SJSA1 (cell line): ENCODE results near the gene JAK1. TPM values are rescaled to one million over a fixed set of nuclear protein-coding genes. Genes with fewer than 3 reads are reported as not detected.

Experiments used
- DNase-seq, 2 experiments: peaks; one replicate each; pipeline ENCODE4 v3.0.0-alpha.2; 2015 to 2020; ENCODE audit warnings: low spot score in 2 of 2, low read depth in 1 of 2
- H3K27ac ChIP-seq: fragments of 250-450 bp; sonication (Bioruptor Pico); 2 replicates; pipeline ENCODE4 v1.5.1; 2020; ENCODE audit warnings: mild to moderate bottlenecking, moderate library complexity
- H3K27me3 ChIP-seq: fragments of 250-450 bp; sonication (Bioruptor Pico); replicated peaks from 2 replicates; pipeline ENCODE4 v1.5.1; 2020; ENCODE audit warnings: mild to moderate bottlenecking, moderate library complexity
- H3K36me3 ChIP-seq: fragments of 250-450 bp; sonication (Bioruptor Pico); 2 replicates; pipeline ENCODE4 v1.5.1; 2020; ENCODE audit warnings: mild to moderate bottlenecking
- H3K4me1 ChIP-seq: fragments of 250-450 bp; sonication (Bioruptor Pico); replicated peaks from 2 replicates; pipeline ENCODE4 v1.6.1; 2021; ENCODE audit warnings: mild to moderate bottlenecking
- H3K4me3 ChIP-seq: fragments of 250-450 bp; sonication (Bioruptor Pico); 2 replicates; pipeline ENCODE4 v1.5.1; 2020; ENCODE audit warnings: mild to moderate bottlenecking
- H3K9me3 ChIP-seq: fragments of 250-450 bp; sonication (Bioruptor Pico); replicated peaks from 2 replicates; pipeline ENCODE4 v1.5.1; 2020; ENCODE audit warnings: mild to moderate bottlenecking
- total RNA-seq: library from RNA; depleted of rRNA; stranded (reverse); fragments of >200 nt; shearing (Covaris generic); gene quantifications from 2 replicates; pipeline ENCODE4 v1.2.3, GENCODE V29; 2014

Gene JAK1
- total RNA-seq, 1 experiment from 2014 or later, result 99.7 TPM

DNA sequence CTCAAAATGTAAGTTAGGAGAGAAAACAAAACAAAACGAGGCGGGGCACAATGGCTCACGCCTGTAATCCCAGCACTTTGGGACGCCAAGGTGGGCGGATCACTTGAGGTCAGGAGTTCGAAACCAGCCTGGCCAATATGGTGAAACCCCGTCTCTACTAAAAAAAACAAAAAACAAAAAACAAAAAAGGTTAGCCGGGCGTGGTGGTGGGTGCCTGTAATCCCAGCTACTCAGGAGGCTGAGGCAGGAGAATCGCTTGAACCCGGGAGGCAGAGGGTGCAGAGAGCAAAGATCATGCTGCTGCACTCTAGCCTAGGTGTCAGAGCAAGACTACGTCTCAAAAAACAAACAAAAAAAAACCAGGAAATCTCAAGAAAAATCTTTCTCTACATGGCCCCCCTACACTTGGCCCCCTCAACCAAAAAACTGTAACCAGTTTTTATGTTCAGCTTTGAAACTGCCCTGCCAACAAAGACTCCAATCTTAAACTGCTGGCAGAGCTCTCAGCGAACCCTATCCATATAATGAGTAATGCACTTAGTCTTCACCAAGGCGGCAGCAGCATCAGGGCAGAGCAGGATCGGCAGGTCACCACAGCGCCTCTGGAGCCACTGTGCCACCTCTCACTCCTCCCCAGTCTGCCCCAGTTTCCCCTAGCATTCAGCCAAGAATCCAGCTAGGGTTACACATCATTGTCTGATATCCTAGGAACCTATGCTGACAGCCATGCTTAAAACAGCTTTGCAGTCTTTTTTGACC, 71.7 kb downstream of the JAK1 start:
- Histone ChIP-seq H3K27ac (no peak overlapping the region), H3K36me3 (no peaks in the 10 kb centered on the region), H3K4me1 (peaks cover 12% of the 10 kb centered on the region), H3K9me3 (no peaks in the 10 kb centered on the region), H3K27me3 (no peaks in the 10 kb centered on the region), H3K4me3 (no peak overlapping the region)
- DNase-seq, result no peak

DNA sequence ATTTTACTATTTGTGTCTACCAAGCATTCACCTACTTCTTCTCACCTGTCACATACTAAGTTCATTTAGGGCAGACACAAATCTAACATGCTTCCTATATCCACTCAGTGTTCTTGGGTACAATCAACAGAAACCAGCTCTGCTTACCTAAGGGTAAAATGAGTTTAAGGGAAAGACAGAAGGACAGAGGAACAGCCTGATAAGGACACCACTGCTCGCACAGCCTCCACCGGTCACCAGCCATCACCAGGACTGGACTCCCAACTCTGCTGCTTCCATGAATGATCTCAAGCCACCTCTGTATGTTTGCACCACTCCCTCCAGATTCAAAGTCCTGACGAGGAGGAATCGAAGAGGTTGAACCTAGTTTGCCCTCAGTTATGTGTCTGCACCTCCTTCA, 72.4 kb downstream of the JAK1 start:
- Histone ChIP-seq H3K36me3 (no peaks in the 10 kb centered on the region), H3K4me1 (peaks cover 12% of the 10 kb centered on the region), H3K4me3 (no peak overlapping the region), H3K27ac (no peak overlapping the region), H3K27me3 (no peaks in the 10 kb centered on the region), H3K9me3 (no peaks in the 10 kb centered on the region)
- DNase-seq, result no peak

DNA sequence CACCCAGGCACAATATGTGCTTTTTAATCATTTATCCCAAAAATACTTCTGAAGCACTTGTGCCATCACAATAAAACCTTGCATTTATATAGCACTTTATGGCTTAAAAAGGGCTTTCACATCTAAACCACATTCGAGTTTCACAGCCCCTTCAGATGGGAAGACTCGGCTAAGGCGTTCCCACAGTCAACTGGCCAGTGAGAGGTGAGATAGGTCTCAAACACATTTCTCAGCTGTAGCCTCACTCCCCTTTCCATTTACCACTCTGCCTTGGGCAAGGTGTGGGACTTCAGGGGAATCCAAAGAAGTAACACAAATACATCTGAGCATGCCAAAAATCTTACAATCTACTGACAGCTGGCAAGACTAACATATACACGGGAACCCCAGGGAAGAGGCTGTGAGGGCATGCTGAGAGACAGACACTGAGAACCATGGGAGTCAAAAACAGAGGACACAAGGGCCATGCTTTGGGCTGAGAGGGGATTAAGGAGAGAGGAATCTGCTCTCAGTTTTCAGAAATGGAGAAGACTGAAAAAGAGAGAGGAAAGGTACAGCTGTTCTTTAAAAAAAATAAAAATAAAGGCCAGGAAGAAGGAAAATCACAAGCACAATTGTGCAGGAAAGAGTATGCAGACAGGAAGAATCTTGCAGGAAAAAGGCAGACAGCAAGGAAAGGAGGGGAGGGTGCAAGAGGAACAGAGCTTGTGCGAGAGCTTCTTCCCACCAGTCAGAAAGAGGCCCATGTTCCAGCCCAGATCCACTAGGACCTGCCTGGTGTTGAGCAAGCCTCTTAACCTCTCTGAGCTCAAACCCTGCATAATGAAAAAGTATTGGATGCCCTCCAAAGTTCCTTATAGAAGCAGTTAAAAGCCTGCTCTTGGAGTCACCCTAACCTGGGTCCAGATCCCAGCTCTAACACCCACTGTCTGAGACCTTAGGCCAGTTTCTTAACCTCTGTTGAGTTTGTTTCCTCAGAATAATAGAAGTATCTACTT, 73.5 kb downstream of the JAK1 start:
- H3K9me3 ChIP-seq, result no peaks in the 10 kb centered on the region
- H3K4me1 ChIP-seq, result peaks cover 5% of the 10 kb centered on the region
- H3K27me3 ChIP-seq, result no peaks in the 10 kb centered on the region
- no peaks in the 10 kb centered on the region for H3K36me3 ChIP-seq
- DNase-seq, result no peak
- H3K27ac ChIP-seq, result no peak overlapping the region
- no peak overlapping the region for H3K4me3 ChIP-seq

DNA sequence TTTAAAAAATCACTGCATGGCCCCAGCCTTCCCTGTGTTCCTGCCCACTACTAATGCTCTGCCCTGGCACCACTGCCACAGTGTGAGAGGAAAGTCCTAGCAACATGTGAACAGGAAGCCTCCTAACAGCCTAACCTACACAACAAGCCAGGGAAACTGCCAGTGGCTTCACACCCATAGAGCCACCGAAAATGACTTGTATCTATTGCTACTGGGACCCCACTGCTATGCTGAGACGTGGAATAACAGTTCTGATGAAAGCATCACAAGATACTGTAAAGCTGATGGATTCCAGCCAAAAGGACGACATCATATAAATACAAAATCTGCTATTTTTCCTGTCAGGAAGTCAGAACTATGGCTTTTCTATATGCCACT, 74.9 kb downstream of the JAK1 start:
- no peaks in the 10 kb centered on the region for H3K4me1 ChIP-seq
- H3K36me3 ChIP-seq, result no peaks in the 10 kb centered on the region
- no peak overlapping the region for H3K4me3 ChIP-seq
- no peaks in the 10 kb centered on the region for H3K27me3 ChIP-seq
- DNase-seq, result no peak
- no peak overlapping the region for H3K27ac ChIP-seq
- no peaks in the 10 kb centered on the region for H3K9me3 ChIP-seq

DNA sequence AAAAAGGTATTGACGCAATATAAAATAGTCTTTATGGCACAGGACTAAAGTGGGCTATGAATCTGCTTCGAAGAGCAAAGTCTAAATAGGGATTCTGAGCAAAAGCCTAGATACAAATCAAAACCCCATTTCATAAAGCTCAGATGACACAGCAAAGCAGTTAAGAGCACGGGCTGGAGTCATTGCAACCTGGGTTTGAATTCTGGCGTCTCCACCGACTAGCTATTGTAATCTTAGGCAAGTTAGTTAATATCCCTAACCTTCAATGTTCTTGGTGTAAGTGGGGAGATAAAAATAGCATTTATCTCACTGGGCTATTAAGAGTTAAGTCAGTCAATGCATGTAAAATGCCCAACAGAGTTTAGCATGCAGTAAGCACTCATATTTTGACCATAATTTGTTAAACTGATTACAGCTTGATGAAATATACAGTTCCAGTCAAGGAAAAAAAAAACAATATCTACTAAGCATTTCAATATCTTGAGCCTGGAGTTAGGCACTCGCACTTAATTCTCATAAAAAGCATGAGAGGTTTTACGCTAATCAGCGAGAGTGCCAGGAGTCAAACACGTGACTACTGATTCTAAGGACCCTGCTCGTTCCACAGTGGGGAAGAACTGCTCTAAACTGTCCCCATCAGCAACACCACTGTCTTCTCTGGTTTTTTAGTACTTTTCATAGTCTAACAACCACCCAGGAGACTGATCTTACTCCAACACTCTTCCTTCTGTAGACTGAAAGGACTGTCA, 75.5 kb downstream of the JAK1 start:
- Histone ChIP-seq H3K4me1 (no peaks in the 10 kb centered on the region), H3K36me3 (no peaks in the 10 kb centered on the region), H3K9me3 (no peaks in the 10 kb centered on the region), H3K27me3 (no peaks in the 10 kb centered on the region), H3K4me3 (no peak overlapping the region), H3K27ac (no peak overlapping the region)
- DNase-seq, result no peak

DNA sequence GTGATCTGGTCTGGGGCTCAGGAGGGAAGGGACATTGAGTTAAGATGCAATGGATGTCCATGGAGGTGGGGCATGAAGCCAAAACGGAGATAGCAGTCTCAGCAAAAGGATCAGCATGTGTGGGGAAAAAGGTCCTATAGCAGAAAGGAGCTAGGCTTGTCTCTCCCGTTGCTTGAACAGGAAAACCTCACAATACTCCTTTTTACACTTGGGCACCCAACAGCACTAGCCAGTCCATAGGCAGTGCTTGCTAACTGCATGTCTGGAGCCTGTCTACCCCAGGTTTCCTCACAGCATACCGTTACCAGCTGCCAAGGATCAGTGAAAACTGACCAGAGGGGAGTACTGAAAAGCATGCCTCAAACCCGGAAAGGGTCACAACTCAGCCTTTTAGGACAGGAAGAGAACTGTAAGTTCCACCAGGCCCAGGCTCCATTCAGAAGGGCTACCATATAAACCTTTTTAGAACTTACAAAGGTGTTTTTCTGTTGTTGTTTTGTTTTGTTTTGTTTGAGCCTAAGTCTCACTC, 78.6 kb downstream of the JAK1 start:
- DNase-seq, result no peak
- H3K4me1 ChIP-seq, result no peaks in the 10 kb centered on the region
- H3K9me3 ChIP-seq, result no peaks in the 10 kb centered on the region
- no peaks in the 10 kb centered on the region for H3K27me3 ChIP-seq
- no peak overlapping the region for H3K4me3 ChIP-seq
- H3K27ac ChIP-seq, result no peak overlapping the region
- H3K36me3 ChIP-seq, result no peaks in the 10 kb centered on the region; the same call in none of the 2 replicates

DNA sequence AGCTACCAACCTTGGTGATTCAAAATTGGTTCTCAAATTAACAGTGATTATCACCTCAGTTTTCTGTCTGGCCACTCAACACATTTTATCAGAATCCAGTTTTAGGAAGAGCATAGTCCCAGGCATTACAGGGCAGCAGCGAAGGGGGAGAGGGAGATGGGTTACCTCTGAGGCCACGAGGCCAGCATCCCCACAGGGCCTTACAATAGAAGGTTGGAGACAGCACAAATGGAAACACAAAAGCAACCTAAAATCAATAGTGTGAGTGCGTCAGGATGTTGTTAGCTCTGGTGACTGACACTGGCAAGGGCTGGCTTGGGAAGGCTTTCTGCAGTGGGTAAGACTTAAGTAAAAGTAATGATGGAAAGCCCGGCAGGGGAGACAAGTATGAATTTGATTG, 79.5 kb downstream of the JAK1 start:
- DNase-seq, result no peak
- Histone ChIP-seq H3K4me3 (no peak overlapping the region), H3K27me3 (no peaks in the 10 kb centered on the region), H3K4me1 (no peaks in the 10 kb centered on the region), H3K9me3 (no peaks in the 10 kb centered on the region), H3K27ac (no peak overlapping the region), H3K36me3 (peaks cover 6% of the 10 kb centered on the region)

DNA sequence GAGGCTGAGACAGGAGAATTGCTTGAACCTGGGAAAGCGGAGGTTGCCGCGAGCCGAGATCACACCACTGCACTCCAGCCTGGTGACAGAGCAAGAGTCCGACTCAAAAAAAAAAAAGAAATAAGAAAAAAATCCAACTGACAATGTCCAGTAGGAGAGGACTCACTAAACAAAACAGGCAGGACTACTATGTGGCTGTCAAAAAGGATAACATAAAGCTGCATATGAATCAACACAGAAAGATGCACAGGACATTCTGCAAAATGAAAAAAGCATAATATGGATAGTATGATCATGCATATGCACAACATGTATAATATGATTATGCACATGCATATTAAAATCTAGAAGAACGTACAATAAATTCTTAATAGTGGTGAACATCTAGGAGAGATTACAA, 80.7 kb downstream of the JAK1 start:
- no peak overlapping the region for H3K4me3 ChIP-seq
- no peak overlapping the region for H3K27ac ChIP-seq
- no peak for DNase-seq
- no peaks in the 10 kb centered on the region for H3K27me3 ChIP-seq
- H3K9me3 ChIP-seq, result no peaks in the 10 kb centered on the region
- peaks cover 6% of the 10 kb centered on the region for H3K36me3 ChIP-seq
- H3K4me1 ChIP-seq, result no peaks in the 10 kb centered on the region

DNA sequence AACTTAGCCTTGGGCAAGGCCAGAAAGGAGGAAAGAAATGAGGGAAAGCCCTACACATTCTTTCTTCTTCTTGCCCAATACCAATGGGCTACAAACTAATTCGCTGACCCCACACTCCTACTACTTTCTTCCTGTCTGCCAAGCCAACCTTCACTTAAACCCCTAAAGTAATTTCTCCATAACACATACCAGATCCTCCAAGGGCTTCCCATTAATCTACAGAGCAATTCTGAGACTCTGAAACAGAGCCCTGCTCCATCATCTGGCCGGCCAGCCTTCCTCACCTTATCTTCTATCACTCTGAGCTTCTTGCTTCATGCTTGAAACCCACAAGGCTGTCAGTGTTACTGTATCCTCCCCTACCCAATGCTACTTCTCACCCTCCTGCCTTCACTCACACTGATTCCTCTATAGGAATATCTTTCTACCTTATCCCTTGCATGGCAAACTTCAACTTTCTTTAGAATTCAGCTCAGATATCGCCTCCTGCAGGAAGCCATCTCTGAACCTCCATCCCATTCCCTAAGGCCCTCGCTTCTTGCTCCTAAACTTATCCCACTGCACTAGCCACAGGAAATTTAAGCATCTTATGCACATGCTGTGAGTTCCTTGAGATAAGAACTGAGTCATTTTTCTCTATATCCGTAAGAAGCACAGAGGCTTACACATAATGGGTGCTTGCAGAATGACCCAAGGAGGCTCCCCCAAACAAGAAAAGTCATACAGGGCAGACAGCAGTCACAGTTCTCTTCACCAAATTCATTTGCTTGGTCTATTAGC, 81.9 kb downstream of the JAK1 start:
- Histone ChIP-seq H3K27me3 (no peaks in the 10 kb centered on the region), H3K9me3 (no peaks in the 10 kb centered on the region), H3K4me1 (no peaks in the 10 kb centered on the region), H3K36me3 (peaks cover 6% of the 10 kb centered on the region), H3K4me3 (no peak overlapping the region), H3K27ac (no peak overlapping the region)
- no peak for DNase-seq

DNA sequence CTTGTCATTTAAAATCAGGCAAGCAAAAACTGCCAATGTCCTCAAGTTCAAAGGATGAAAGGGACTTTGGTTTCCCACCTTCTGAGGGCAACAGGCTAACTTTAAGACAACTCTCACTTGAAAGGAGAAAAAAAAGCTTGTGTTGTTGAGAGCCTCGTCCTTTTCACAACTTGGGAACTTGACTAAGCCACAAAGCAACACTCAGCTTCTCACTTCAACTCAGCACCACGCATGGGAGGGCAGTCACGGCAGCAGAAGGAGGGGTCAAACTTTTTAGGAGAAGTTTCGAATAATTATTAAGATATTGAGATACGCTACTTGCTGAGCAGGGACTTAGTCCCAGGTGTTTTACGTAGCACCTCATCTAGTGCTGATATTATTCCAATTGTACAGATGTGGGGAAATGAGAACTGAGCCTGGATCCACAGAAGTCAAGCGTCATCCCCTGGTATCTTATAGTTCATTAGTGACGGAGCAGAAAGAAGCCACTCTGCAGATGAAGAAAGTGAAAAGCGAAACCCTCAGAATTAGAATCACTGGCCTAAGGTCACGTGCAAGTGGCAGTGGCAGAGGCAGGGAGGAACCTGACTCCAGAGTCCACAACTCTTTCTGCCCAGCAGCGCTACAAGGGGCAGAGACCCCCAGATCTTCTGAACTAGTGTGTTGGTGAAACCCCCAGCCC, 83.6 kb downstream of the JAK1 start:
- Histone ChIP-seq H3K36me3 (peaks cover 12% of the 10 kb centered on the region), H3K27me3 (no peaks in the 10 kb centered on the region), H3K4me1 (no peaks in the 10 kb centered on the region), H3K27ac (no peak overlapping the region), H3K4me3 (no peak overlapping the region), H3K9me3 (no peaks in the 10 kb centered on the region)
- DNase-seq, result no peak

DNA sequence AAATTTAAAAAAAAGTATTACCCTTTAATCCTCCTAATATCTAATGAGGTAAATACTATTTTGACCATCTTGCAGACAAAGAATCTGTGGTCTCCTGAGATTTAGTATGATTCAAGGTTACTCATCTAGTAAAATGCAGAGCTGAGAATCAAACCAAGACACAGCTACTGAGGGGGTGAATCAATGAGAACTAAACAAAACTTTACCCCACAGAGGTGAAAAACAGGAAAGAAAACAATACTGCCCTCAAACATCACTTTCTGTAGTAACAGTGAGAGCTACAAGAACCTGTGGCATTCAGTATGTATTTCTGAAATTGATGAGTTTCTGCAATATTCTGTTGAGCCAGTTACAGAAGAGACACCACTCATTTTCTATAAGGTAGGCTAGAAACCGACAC, 85.1 kb downstream of the JAK1 start:
- Histone ChIP-seq H3K4me3 (no peak overlapping the region), H3K27ac (no peak overlapping the region), H3K36me3 (peaks cover 17% of the 10 kb centered on the region), H3K4me1 (no peaks in the 10 kb centered on the region), H3K9me3 (no peaks in the 10 kb centered on the region), H3K27me3 (no peaks in the 10 kb centered on the region)
- no peak for DNase-seq

DNA sequence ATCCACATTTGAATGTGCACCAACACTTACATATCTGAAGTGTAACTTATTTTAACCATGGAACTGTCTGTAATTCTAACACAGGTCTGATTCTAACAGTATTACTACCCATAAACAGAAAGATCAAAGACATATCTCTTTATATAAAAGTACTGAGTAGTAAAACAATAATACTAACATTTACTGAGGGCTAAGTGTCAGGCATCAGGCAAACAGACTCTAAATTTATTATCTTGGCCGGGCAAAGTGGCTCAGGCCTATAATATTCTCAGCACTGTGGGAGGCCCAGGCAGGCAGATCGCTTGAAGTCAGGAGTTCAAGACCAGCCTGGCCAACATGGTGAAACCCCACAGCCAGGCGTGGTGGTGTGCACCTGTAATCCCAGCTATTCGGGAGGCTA, 85.9 kb downstream of the JAK1 start:
- DNase-seq, result no peak
- Histone ChIP-seq H3K27ac (no peak overlapping the region), H3K9me3 (no peaks in the 10 kb centered on the region), H3K36me3 (peaks cover 20% of the 10 kb centered on the region), H3K4me3 (no peak overlapping the region), H3K27me3 (no peaks in the 10 kb centered on the region), H3K4me1 (no peaks in the 10 kb centered on the region)
